NCI-H128 (cell line): ENCODE data around the gene ORM1.
"Not testable (repeated sequence)": the region's sequence is repeated elsewhere in the genome, so short reads cannot be mapped to it uniquely, and the experiment has no call there.

ENCODE experiments used
- DNase-seq: peaks from one replicate; lab custom pipeline; 2025; ENCODE audit not compliant: unreplicated experiment; lab: John Stamatoyannopoulos, UW

Gene ORM1

GRCh38 chr9:114322831-114323531 is at the start of gene ORM1:
TSS of gene ORM1 (plus strand) at chr9:114323098. CDS start at chr9:114323134, 36 bp downstream.
- not testable (repeated sequence) for DNase-seq

- no peak for DNase-seq
Measured at GRCh38 chr9:114273461-114273881, 49.4 kb upstream of the ORM1 start.

DNA sequence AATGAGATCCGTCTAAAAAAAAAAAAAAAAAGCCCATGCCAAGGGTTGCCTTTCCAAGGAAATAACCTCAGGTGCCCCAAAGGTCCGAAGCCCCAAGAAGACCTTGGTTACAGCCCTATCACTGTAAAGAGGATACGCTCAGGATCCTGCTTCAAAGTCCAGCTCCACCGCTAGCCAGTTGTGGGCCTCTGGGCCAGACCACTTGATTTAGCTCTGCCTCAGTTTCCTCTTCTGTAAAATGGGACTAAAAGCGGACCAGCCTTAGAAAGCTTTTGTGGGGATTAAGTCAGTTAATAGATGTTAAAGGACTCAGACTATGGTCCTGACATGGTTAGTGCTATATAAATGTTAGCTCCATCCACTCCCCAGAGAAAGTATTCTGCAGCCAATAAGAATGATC is 48.7 kb upstream of the ORM1 start:
- DNase-seq, result no peak

DNA sequence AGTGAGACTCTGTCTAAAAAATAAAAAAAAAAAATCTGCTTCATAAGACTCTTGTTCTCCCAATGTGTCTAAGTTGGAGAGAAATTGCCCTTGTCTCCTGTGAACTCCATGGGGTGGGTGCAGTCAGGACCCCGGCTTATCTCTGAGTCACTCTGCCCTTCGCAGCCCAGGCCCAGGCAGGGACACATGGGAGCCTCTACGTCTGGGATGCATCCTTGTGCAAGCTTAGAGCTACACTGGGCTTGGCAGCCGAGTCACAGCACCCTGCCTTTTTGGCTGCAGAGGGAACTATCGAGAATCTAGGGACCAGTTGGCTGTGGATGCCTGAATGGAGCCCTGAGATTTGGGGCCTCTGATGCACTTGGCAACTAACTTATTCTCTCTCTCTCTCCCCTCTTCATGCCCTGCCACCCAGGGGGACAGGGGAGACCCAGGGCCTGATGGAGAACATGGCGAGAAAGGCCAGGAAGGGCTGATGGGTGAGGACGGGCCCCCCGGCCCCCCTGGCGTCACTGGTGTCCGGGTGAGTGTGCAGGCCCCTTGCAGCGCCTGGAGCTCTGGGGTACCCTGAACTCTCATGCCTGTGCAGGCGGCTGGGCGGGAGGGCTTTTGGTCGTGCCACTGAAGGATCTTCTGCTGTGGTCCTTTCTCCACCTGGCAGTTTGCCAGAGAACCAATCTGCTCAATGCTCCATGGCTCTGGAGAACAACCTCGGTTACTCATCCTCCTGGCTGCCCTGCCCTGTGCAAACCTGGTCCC is 47.5 kb upstream of the ORM1 start:
- DNase-seq, result no peak

DNA sequence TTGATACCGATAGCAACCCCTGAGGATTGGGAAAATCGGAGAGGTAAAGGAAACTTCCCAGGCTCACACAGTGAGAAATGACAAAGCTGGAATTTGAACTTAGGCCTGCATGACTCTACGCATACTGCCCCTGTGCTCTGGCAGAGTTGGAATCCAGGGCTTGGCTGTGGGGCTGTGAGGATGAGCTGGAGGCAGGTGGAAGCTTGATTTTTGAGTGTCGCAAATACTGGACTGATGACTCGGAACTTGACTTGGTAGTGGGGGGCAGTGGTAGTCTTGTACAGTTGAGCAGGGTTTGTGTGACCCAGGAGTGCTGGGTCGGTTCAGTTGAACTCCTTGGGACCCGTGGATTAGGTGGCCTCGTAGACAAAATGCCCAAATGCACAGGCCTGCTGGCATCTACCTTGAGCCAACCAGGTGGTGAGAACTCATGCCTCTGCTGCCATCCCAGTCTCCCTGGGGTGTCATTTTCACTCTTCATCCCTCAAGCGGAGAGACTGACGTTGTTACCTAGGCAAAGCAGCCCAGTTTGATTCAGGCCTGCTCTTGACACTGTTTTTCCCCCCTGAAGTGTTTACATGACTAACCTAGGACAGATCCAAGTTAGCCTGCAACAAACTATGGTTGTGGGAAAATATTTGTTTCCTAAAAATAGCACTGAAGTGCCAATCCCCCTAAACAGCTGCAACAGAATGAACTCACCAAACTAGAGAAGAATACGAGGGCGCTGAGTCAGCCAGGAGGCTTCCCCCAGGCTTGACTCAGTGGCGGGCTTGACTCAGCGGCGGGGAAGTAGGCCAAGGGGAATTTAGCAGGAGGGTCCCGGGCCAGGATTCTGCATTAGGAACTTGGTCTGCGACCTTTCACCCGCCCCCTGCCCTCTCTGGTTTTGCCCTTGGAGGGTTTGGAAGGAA is 45.7 kb upstream of the ORM1 start:
- no peak for DNase-seq

DNA sequence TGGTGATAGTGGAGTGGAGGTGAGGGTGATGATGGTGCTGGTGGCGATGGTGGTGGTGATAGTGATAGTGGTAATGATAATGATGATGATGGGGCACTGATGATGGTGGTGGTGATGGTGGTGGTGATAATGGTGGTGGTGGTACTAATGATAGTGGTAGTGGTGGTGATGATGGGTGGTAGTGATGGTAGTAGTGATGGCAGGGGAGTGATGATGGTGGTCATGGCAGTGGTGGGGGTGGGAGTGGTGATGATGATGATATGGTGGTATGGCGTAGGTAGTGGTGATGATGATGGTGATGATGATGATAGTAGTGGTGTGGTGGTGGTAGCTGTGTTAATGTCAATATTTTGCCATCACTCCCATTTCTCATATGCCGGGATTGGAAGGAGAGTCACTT is 44.5 kb upstream of the ORM1 start:
- DNase-seq, result no peak

DNA sequence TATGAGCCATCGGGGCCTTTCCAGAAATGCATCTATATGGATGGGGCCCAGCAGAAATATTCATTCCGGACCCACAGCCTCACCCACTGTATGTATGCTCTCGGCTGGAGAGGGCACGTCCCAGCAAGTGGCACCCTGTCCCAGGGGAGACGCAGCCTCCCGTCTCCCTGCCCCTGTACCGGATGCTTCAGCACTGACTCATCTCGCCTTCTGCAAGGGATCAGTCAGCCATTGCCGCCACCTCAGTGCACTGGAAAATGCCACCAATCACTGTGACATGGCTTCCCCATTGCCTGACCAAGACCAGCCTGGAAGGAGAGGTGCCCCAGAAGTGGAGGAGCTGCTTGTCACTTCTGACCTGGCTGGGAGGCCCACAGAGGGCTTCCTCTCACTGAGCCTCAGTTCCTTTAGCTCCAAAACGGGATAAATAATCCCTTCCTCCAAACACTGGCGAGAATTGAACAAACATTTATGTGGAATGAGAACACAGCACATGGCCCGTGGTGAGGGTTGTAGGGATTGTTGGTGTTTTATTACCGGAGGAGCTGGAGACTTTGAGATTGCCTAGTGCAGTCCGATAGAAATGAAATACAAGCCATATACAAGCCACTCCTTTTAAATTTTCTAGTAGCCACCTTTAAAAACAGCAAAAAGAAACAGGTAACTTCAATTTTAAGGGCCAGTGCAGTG is 43.9 kb upstream of the ORM1 start:
- no peak for DNase-seq

DNA sequence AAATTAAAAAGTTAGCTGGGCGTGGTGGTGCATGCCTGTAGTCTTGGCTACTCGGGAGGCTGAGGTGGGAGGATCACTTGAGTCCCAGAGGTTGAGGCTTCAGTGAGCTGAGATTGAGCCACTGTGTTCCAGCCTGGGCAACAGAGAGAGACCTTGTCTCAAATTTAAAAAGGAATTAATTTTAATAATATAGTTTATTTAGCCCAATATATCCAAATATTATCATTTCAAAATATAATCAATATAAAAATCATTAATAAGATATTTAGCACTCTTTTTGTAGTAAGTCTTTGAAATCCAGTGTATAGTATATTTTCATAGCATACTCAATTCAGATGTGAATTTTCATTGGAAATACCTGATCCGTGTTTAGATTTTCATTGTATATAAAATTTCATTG is 43.2 kb upstream of the ORM1 start:
- DNase-seq, result no peak

DNA sequence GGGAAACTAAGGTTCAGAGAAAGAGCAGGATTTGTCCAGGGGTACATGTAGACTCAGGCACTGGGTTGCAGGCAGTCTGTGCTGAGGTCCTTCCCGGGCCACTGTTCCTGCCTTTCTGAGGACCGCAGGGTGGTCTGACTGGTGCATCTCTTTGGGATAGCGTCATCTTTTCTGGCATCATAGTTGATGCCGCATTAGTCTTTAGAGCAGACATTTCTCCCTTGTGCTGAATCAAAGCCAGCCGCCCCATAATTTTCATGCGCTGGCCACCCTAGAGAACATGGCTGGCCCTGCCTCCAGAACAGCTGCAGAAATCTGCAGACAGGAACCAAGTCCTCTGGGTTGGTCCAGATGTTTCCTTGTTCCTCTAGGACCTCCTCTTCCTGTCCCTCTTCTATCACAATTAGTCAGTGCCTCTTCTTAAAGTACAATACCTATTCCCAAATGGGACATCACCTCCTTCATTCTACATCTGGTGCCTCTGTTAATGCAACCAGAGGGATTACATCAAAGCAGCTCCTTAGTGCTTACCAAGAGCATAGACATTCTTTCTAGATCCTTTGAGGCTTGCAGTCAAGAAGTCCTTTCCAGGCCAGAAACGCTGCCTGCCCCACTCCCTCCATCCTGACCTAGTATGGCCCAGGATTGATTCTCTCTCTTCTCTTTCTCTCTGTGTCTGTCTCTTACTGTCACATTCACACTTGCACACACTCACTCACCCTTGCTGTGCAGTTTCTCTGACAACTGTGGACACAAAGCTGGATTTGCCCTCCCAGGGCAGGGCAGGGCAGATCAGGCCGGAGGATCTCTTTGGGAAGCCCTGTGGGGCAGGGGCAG is 42.0 kb upstream of the ORM1 start:
- DNase-seq, result no peak

DNA sequence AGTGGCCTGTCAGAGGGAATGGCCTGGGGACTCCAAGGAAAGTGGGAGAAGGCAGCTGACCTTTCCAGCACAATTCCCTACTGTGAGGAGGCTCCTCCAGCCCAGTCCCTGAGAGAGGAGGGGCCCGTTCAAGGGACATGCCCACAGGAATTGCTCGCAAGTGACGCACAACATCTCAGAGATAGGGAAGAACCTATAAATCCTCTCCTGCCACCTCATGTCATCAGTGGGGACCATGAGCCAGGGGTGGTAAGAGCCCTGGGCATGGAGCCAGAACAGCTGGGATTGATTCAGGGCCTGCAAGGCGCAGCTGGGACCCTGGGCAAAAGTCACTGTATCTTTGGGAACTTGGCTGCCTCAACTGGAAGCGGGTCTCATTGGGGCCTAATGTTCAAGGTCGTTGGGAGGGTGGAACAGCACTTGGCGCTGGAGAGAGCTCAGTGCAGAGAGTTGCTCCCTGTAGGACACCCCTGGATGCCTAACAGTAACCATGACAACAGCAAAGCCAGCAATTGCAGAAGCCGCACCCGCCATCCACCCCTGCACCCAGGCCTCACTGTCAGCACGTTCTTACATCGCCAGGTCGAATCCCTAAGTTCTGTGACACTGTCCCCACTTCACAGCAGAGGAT is 41.3 kb upstream of the ORM1 start:
- DNase-seq, result no peak

DNA sequence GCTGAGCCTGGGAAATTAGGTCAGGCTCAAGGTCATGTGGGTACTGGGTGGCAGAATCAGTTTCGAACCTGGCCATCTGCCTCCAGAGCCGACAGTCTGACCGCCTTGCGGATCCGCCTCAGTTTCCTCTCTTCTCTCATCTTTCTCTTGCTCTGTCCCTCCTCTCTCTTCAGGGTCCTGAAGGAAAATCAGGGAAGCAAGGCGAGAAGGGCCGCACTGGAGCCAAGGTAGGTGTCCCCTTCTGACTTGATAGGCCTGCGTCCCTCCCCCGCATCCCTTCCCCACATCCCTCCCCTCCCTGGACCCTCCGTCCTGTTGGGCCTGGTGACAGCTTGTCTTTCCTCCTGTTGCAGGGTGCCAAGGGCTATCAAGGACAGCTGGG is 40.8 kb upstream of the ORM1 start:
- DNase-seq, result no peak

- DNase-seq, result no peak
Measured at GRCh38 chr9:114282507-114282906, 40.4 kb upstream of the ORM1 start.

GRCh38 chr9:114282926-114283325 is 40.0 kb upstream of the ORM1 start:
- DNase-seq, result no peak

GRCh38 chr9:114283551-114284111 is 39.3 kb upstream of the ORM1 start:
- DNase-seq, result no peak

DNA sequence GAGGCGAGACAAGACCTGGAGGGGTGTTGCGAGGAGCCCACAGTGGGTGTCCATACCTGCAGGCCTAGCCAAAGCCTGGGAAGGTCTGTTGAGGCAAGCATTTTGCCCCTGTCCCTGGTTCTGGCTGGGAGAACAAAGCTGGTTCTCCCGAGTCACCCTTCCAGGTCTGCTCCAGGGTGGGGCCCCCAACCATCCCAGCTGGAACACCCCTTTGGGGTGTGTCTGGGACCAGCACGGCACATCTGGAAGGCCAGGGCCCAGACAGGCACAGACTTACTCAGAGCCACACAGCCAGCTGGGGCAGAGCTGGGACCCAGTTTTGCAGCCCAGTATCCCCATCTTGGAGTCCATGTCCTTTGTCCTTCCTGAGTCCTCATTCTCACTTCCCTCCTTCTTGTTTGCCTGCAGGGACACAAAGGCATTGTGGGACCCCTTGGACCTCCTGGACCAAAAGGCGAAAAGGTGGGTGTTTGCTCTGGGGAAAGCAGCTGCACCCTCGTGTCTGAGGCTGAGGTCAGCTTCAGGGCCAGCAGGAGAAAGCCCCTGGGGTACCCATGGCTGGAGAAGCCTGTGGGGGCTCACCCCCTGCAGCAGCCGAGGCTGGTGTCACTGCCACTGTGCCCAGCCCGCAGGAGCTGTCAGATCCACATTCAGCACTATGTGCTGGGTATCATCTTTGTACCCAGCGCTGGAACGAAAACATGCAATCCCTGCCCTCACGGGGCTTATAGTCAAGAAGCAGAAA is 38.4 kb upstream of the ORM1 start:
- no peak for DNase-seq

GRCh38 chr9:114285166-114285867 is 37.6 kb upstream of the ORM1 start:
- DNase-seq, result no peak

- no peak for DNase-seq
Measured at GRCh38 chr9:114286146-114286679, 36.7 kb upstream of the ORM1 start.
